GM23248 (cell line): ENCODE results near the gene RBMS1. TPM values are rescaled to one million over a fixed set of nuclear protein-coding genes. Genes with fewer than 3 reads are reported as not detected.
A peak's percentile ranks its signal among the peaks of the same experiment; 100 is the strongest.

Experiments used
- DNase-seq: peaks from one replicate; pipeline ENCODE4 v3.0.0-alpha.2; 2015
- H2AFZ ChIP-seq: fragments of 200-600 bp; sonication (generic); 2 replicates; pipeline ENCODE4 v1.6.1; 2016; ENCODE audit warnings: antibody characterized with exemption
- H3F3A ChIP-seq: fragments of 200-600 bp; sonication (generic); 2 replicates; pipeline ENCODE4 v1.6.1; 2016; ENCODE audit warnings: mild to moderate bottlenecking, antibody characterized with exemption, mixed run types; ENCODE audit not compliant: insufficient read depth
- H3K27ac ChIP-seq: fragments of 200-600 bp; sonication (generic); 2 replicates; pipeline ENCODE4 v1.5.1; 2016; ENCODE audit warnings: mild to moderate bottlenecking
- H3K27me3 ChIP-seq: fragments of 200-600 bp; sonication (generic); replicated peaks from 2 replicates; pipeline ENCODE4 v1.6.1; 2016; ENCODE audit warnings: mild to moderate bottlenecking; ENCODE audit not compliant: insufficient read depth
- H3K36me3 ChIP-seq: fragments of 200-600 bp; sonication (generic); 2 replicates; pipeline ENCODE4 v1.6.1; 2016; ENCODE audit warnings: low read depth, mild to moderate bottlenecking
- H3K4me1 ChIP-seq: fragments of 200-600 bp; sonication (generic); 2 replicates; pipeline ENCODE4 v1.6.1; 2016; ENCODE audit warnings: mild to moderate bottlenecking; ENCODE audit not compliant: insufficient read depth
- H3K4me2 ChIP-seq: fragments of 200-600 bp; sonication (generic); one replicate; pipeline ENCODE4 v1.6.1; 2016; ENCODE audit warnings: mild to moderate bottlenecking; ENCODE audit not compliant: unreplicated experiment
- H3K4me3 ChIP-seq: fragments of 200-600 bp; sonication (generic); 2 replicates; pipeline ENCODE4 v1.5.1; 2016; ENCODE audit warnings: mild to moderate bottlenecking
- H3K79me2 ChIP-seq: fragments of 200-600 bp; sonication (generic); 2 replicates; pipeline ENCODE4 v1.6.1; 2016; ENCODE audit warnings: mild to moderate bottlenecking; ENCODE audit not compliant: insufficient read depth
- H3K9ac ChIP-seq: fragments of 200-600 bp; sonication (generic); 2 replicates; pipeline ENCODE4 v1.6.1; 2016; ENCODE audit warnings: mild to moderate bottlenecking
- H3K9me2 ChIP-seq: fragments of 200-600 bp; sonication (generic); 2 replicates; pipeline ENCODE4 v1.6.1; 2016; ENCODE audit warnings: mixed run types, mild to moderate bottlenecking, moderate library complexity; ENCODE audit not compliant: insufficient read depth
- H3K9me3 ChIP-seq: fragments of 200-600 bp; sonication (generic); one replicate; pipeline ENCODE4 v1.6.1; 2017; ENCODE audit warnings: low read depth
- H4K20me1 ChIP-seq: fragments of 200-600 bp; sonication (generic); 2 replicates; pipeline ENCODE4 v1.6.0; 2016; ENCODE audit not compliant: insufficient read depth
- EZH2 ChIP-seq: fragments of 200-600 bp; sonication (generic); IDR thresholded peaks from 2 replicates; pipeline ENCODE4 v1.6.1; 2018; ENCODE audit warnings: antibody characterized with exemption, mild to moderate bottlenecking; ENCODE audit not compliant: insufficient read depth, poor library complexity, severe bottlenecking
- EZH2phosphoT487 ChIP-seq: fragments of 200-600 bp; sonication (generic); IDR thresholded peaks from 2 replicates; pipeline ENCODE4 v1.6.1; 2018; ENCODE audit warnings: antibody characterized with exemption, moderate library complexity, mild to moderate bottlenecking, low read depth; ENCODE audit not compliant: insufficient read depth
- WGBS, 2 experiments: methylation state at CpG; one replicate each; pipeline ENCODE4 v1.1.6; 2015 to 2017; ENCODE audit warnings: low lambda C conversion rate in 2 of 2, low coverage in 1 of 2; ENCODE audit errors: missing lambda C conversion rate in 2 of 2; 5-methylcytosine and 5-hydroxymethylcytosine counted together
- in situ Hi-C: fragments of 300-500 bp; cut with MboI; formaldehyde crosslinking; loops from 2 replicates; pipeline ENCODE4 v1.15.0; 2020
- polyA plus RNA-seq: library from polyadenylated mRNA; unstranded; fragments of >200 nt; fragmentation: Nextera tagmentation; extraction: Ambion mirVana; gene quantifications from 2 replicates; pipeline ENCODE4 v1.2.1, GENCODE V29; 2016
- total RNA-seq: library from RNA; depleted of rRNA; stranded (reverse); fragments of >200 nt; shearing (Covaris generic); gene quantifications from 2 replicates; pipeline ENCODE4 v1.2.3, GENCODE V29; 2014

RBMS1 gene
- total and polyA plus RNA-seq, 2 experiments from 2014 or later = 72.3 to 91.7 TPM

DNA sequence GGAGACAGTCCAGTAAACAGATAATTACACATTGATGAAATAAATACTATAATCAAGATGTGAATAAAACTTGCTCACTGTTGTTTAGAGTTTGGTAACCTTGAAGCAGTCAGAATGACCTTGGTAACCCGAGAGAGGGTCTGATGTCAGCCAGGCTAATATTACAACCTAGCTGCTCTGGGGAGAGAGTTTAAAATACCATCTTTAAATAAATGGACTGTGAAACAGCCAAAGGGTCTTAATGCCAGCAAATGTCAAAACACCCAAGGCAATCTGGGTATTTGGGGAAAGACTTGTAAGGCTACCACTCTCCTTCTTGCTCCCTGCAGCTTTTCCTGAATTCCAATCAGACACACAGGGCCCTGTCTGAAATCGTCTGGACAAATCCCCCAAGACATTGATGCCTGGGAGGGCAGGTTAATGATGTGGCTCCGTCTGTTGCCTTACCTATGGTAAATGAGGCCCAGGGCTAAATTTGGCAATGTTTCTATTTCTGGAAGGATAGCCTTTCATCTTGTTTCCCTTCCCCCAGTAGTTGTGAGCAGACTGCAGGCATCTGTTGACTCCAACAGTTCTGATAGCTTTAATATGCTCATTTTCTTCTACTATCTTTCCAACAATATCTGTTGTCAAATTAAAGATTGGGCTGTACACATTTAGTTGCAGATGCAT is 250.6 kb downstream of the RBMS1 start:
- in situ Hi-C loops = no loop called here
- no peak for DNase-seq
- no peaks in the 10 kb centered on the region for H3K9me3 ChIP-seq
- no peaks in the 10 kb centered on the region for H3K79me2 ChIP-seq
- no peaks in the 10 kb centered on the region for H3K36me3 ChIP-seq
- H4K20me1 ChIP-seq = no peaks in the 10 kb centered on the region
- peaks cover 17% of the 10 kb centered on the region for H3K4me1 ChIP-seq
- no peak overlapping the region for H3K4me3 ChIP-seq
- no peaks in the 10 kb centered on the region for H3K27me3 ChIP-seq
- H3K27ac ChIP-seq = no peak overlapping the region
- peaks cover 15% of the 10 kb centered on the region; the same call in 1 of the 2 replicates for H3F3A ChIP-seq
- 87 to 97% methylated on average over 3 of the region's 3 CpGs for WGBS, 2 experiments
- no peak overlapping the region for H3K9ac ChIP-seq
- TF ChIP-seq EZH2 = no peak
- no peak for TF ChIP-seq EZH2phosphoT487
- no peak overlapping the region for H3K4me2 ChIP-seq
- no peak overlapping the region for H2AFZ ChIP-seq
- H3K9me2 ChIP-seq = no peaks in the 10 kb centered on the region

DNA sequence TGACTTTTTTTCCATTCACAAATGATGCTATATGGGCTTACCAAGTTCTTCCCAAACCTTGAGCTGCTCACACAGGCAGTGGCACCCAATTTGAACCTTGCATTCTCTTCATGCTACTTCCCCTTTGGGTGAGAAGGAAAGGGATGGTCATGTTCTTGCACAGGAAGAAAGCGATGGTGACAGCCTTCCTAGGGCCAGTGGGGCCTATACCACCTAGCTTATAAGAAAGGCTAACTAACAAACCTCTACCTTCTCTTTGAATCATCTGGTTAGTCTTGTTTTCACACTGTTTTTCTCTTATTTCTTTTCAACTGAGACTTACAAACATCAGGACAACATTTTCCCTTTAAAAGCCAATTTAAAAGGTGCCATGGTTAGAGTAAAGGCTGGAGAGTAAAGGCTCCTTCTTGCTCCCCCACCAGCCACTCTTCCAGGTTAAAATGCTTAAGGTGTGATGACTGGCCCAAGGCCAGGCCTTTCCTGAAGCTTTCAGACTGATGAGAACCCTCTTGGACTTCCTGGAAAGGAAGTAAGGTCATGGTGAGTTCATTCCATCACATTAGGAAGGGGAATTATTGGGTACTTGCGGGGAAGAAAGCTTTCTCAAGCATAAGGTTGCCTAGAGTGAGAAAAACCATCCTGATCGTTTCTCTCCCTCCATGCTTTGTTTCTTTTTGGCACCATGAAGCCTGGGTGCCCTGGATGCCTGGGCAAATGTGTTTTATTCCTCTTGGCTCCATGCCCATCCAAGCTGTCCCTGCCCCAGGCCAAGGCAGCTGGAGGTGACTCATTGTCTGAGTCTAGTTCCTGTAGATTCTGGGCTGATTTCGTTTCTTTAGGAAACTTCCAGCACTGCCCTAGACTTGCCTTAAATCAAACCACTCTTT is 252.1 kb downstream of the RBMS1 start:
- in situ Hi-C loops = no loop called here
- no peak overlapping the region for H2AFZ ChIP-seq
- H3K9ac ChIP-seq = no peak overlapping the region
- no peak for TF ChIP-seq EZH2
- DNase-seq = peak; percentile 87
- WGBS, 2 experiments = 55 to 60% methylated on average over 4 of the region's 4 CpGs
- H3K9me3 ChIP-seq = no peaks in the 10 kb centered on the region
- H3K27ac ChIP-seq = peak overlapping the region; percentile 34
- H3K4me2 ChIP-seq = peak overlapping the region; percentile 40
- no peaks in the 10 kb centered on the region for H3K9me2 ChIP-seq
- no peaks in the 10 kb centered on the region for H3K27me3 ChIP-seq
- no peak overlapping the region for H3K4me3 ChIP-seq
- peaks cover 15% of the 10 kb centered on the region; the same call in 1 of the 2 replicates for H3F3A ChIP-seq
- H3K36me3 ChIP-seq = no peaks in the 10 kb centered on the region
- H3K79me2 ChIP-seq = no peaks in the 10 kb centered on the region
- peaks cover 17% of the 10 kb centered on the region for H3K4me1 ChIP-seq
- H4K20me1 ChIP-seq = no peaks in the 10 kb centered on the region

DNA sequence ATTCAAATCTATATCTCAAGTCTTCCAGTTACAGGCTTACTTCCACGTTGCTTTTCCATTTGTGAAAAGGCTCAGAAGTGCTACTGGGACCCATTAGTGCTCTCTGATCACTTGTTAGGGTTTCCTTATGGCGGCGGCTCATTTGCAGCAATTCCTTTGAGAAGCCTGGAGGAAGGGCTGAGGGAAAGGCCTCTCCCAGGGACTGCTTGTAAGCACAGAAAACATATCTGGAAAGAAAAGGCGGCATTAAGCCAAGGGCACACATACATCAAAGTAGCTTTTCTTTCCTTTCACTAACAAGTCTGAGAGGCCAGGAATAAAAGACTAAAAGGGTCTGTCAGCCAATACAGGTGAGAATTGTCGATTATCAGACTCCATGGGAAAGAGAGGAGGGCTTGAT is 254.2 kb downstream of the RBMS1 start:
- WGBS, 2 experiments = 79 to 80% methylated on average over 5 of the region's 5 CpGs
- H3K27me3 ChIP-seq = no peaks in the 10 kb centered on the region
- no peak overlapping the region for H3K4me2 ChIP-seq
- H2AFZ ChIP-seq = no peak overlapping the region
- no peak overlapping the region for H3K4me3 ChIP-seq
- in situ Hi-C loops = no loop called here
- H3K9ac ChIP-seq = no peak overlapping the region
- peaks cover 17% of the 10 kb centered on the region for H3K4me1 ChIP-seq
- H3K36me3 ChIP-seq = no peaks in the 10 kb centered on the region
- no peaks in the 10 kb centered on the region for H4K20me1 ChIP-seq
- H3F3A ChIP-seq = peaks cover 15% of the 10 kb centered on the region; the same call in 1 of the 2 replicates
- no peaks in the 10 kb centered on the region for H3K79me2 ChIP-seq
- H3K27ac ChIP-seq = no peak overlapping the region
- TF ChIP-seq EZH2 (no peak), EZH2phosphoT487 (no peak)
- H3K9me2 ChIP-seq = no peaks in the 10 kb centered on the region
- no peaks in the 10 kb centered on the region for H3K9me3 ChIP-seq
- no peak for DNase-seq

DNA sequence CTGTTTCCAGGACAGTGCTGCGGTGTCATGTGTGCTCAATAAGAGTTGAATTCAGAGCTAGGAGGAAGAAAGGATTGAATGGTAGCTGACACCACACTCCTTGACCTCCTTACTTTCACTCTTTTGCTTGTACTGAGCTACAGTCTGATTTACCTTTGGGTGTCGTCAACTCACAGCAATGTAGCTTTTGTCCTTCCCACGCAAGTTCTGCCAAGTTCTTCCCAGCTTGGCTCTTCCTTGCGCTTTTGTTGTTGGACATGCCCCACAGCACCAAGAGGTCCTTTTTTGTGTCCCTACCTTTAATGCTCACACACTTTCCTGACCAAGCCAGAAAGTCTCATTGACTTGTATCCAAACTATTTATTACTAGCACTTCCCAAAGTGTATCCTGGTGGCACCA is 255.2 kb downstream of the RBMS1 start:
- 87 to 91% methylated on average over 4 of the region's 4 CpGs for WGBS, 2 experiments
- Histone ChIP-seq H4K20me1 (no peaks in the 10 kb centered on the region), H3K4me3 (no peak overlapping the region), H3K9me3 (no peaks in the 10 kb centered on the region), H3K79me2 (no peaks in the 10 kb centered on the region), H3K36me3 (no peaks in the 10 kb centered on the region), H2AFZ (no peak overlapping the region), H3K9me2 (no peaks in the 10 kb centered on the region), H3K9ac (no peak overlapping the region), H3K4me1 (peaks cover 17% of the 10 kb centered on the region), H3K27ac (no peak overlapping the region), H3K27me3 (no peaks in the 10 kb centered on the region), H3F3A (peaks cover 15% of the 10 kb centered on the region; the same call in 1 of the 2 replicates), H3K4me2 (no peak overlapping the region)
- TF ChIP-seq EZH2 (no peak), EZH2phosphoT487 (no peak)
- no peak for DNase-seq
- in situ Hi-C loops = no loop called here
